GM19240 (cell line): Measurements from ENCODE around the gene ABCA10.

ENCODE experiments used
- DNase-seq: peaks from one replicate; pipeline ENCODE4 v3.0.0; 2011; ENCODE audit warnings: low spot score; ENCODE audit not compliant: insufficient read length

Gene ABCA10

GRCh38 chr17:69103557-69104233, 124.9 kb downstream of the ABCA10 start:
- DNase-seq: no peak

GRCh38 chr17:69098625-69099024, 130.0 kb downstream of the ABCA10 start:
- DNase-seq: no peak
